HuH-7 (cell line): ENCODE measurements around the gene ERBB4.

ENCODE experiments used
- DNase-seq: peaks from one replicate; pipeline ENCODE4 v3.0.0; 2011; ENCODE audit warnings: low spot score

The ERBB4 gene

DNA sequence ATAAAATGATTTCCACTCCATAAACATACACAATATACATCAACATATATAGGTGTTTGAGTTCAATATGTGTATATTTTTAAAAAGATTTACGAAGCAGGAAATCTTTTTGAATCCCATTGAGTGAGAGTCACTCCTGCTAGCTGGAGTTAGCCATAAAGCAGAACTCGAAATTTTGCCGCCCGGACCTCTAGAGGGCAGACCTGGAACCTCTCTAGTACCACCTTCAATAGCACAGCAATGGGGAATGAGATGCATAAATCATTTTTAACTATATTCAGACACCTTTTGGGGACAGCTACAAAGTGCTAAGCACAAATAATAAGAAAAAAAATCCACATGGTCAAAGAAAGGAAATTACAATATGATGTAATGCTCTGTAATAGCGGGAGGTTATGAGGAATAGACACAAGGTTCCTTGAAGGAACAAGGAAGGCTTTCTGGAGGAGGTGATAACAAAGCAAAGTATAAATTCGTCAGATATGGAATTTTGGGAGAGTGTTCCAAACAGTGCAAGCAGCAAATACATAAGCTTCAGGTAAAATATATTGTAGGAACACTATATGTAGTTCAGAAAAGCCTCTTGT lies 533.4 kb downstream of the ERBB4 start:
- DNase-seq = peak; percentile 10

DNA sequence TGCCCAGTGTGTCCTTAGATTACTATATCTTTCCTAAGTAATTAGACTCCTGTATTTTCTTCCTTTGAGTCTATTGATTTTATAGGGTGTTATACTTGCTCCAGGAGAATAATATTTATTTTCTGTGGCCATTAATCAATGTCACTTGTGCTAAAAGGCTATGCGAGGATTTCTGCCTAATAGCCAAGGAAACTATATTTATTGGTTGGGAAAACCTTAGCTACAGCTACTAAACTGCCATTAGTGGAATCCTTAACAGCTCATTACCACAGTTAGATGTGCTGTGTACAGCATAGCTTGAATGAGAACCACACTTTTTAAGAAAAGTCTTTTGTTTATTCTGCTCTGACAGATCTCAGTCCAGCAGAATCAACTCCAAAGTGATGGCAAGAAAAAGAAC lies 537.3 kb downstream of the ERBB4 start:
- DNase-seq = no peak

DNA sequence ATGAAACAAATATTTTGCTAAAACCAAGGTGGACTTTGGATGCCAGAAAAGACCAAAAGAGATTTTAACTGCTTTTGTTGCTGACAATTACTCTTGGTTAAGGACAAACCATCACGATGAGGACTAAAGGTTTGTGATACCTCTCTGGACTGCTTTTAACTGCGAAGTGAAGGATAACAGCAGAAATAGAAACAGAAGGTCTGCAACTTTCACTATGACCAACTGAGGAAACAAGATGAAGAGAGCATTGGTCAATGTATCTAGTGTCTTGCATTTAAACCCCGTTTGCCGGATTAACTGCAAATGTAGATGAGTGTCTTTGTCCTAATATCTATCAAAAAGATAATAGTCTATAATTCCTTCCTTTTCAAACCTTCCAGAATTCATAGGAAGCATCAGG lies 541.7 kb downstream of the ERBB4 start:
- DNase-seq = no peak

DNA sequence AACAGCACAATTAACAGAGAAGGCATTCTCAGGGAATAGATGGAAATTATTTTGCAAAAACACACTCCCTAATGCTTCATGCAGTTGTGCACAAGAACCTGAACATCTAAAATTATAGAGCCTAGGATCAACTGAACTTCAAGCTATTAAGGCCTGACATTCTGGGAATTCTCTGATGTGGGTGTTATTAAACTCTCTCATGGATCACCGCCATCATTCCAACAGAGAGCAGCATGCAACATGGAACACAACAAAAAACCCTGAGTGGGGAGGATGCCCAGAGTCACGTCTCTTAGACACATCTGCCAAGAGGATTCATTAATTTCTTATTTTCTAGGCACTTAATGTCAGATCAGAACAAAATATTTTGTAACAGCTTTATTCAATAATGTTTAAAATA lies 543.8 kb downstream of the ERBB4 start:
- no peak for DNase-seq

DNA sequence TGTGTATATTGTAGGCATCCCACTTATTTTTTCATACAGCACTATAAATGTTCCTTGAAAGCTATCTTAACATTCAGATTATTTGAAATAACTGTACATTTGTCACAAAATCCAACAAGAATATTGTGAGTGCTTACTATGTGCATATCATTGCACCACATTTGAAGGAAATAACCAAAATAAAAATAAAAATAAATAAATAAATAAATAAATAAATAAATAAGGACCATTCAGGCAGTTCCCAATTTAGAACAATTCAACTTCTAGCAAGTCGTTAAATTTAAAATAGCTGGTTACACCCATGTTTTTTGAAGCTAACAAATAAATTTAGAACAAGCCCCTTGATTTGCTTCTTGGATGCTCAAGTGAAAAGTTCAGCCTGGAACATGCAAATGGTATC lies 548.3 kb downstream of the ERBB4 start:
- DNase-seq = no peak

DNA sequence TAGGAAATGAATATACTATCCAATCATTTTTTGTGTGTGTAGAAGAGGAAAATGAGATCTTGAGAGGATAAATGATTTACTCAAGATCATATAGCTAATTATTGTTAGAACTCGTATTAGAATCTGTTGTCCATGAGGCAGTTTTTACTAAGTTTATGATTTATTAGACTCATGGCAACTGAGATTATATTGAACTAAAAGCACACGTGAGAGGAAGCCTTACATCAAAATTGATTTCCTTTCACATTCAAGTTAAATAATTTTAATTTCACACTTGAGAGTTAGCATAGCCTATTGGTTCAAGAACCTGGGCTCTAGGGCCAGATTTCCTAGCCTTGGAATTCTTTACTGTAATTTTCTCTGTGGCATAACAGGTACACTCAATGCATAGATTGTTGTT lies 552.3 kb downstream of the ERBB4 start:
- DNase-seq = no peak

DNA sequence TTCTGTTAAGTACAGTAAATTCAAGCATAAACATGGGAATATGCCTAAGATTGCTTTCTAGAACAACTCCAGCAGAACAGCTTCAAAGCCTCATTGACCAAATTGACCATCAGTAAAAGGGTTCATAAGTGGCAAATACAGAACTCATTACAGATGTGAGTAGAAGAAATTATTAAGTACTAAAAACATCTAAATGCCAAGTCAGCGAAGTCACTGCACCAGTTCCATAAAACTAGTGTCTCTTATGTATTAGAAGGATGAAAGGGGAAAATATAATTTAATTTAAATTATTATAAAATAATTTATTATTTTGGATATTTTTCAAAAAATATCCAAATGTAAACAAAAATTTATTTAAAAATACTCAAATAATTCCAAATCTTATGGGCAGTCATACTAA lies 553.2 kb downstream of the ERBB4 start:
- DNase-seq = no peak

DNA sequence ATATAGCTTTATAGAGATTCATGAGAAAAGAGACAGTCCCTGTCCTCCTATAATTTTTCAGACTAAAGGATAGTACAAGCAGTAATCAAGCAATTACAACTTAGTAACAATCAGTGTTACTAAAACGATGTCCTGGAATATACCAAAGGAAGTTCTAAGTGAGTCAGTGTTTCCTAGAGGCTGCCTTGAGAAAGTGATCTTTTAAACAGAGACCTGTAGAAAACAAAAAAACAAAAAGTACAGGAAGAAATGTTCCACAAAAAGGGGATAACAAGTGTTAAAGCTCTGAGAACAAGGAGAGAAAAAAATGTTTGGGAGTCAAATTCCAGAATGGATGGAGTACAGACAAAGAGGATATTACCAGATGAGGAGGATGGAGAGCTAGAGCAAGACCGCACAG lies 556.4 kb downstream of the ERBB4 start:
- no peak for DNase-seq

DNA sequence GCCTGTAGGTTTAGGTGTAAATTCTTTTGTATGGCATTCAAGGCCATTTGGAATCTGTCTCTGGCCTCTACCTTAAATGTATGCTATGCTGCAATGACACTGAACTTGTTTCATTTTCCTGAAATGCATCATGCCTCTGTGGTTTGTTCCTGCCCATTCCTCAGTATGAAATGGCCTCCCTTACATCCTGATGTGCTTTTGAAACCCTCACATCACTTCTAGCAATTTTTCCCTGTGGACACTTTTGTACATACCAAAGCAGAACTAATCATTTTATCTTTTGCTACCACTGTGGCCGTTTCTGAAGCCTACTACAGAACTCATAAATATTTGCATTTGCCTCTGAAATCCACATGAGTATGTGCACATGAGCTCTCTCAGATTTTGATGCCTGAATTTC lies 557.2 kb downstream of the ERBB4 start:
- no peak for DNase-seq

DNA sequence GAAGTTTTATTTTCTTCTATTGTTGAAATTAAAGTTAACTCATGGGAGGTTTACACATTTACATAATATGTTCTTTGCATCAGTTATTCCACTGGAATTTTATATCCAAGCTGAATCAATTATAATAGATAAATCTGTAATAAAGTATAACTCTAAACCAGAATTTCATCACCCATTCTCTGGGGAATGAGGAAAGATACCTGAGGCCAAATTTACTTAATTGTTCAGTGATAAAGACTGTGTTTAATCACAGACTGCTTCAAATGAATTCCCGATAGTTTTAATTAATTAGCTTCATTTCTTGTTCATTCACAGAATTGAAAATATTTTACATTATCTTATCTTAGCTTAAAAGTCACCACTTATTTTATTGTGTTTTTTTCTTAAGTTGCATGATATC lies 562.5 kb downstream of the ERBB4 start:
- no peak for DNase-seq

DNA sequence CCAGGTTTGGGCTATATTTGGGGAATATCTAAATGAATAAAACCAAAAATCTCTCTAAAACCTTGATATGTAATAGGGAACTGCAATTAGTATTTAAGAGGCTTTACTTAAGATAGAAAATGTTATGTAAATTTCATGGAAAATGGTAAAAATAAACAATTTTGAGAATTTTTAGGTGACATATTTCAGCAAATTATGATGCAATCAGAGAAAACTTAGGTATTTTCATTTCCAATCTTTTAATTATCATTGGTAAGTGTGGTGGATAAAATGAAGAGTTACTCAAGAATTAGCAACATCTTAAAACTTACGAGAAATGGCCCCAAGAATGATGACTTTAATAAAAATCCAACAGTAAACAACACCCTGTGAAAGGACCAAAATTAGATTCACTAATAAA lies 571.4 kb downstream of the ERBB4 start:
- no peak for DNase-seq

DNA sequence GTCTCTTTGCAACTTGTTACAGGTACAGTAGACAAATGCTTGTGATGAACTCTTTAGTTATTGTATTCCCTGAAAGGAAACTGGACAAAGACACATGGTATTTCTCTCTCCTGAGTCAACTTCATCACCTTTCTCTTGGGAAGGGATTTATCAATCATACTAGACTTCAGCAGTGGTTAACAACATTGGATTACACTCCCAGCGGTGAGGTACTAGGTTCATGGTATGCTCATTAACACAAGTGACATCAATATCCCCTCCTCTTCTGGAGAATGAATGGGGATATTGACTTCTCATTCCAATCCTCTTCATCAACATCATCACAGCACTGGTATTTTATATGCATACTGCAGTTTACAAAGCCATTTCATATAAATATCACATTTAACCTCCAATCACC lies 574.6 kb downstream of the ERBB4 start:
- no peak for DNase-seq

DNA sequence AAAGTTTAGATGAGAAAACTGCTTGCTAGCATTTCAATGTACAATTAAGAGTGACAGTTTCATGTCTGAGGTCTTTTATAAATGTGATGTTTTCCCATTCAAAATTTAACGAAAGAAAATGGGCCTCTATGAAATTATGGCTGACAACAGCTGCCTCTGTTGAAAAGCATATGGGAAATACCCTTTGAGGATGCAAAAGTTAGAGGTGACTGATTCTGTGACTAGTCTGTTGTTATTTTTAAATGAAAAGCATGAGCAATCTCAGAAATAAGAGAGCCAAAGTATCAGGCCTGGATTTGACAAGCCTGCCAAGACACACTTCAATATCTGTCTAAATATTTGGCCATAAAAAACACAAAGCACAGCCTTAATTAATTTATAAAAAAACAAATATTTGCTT lies 580.8 kb downstream of the ERBB4 start:
- no peak for DNase-seq

DNA sequence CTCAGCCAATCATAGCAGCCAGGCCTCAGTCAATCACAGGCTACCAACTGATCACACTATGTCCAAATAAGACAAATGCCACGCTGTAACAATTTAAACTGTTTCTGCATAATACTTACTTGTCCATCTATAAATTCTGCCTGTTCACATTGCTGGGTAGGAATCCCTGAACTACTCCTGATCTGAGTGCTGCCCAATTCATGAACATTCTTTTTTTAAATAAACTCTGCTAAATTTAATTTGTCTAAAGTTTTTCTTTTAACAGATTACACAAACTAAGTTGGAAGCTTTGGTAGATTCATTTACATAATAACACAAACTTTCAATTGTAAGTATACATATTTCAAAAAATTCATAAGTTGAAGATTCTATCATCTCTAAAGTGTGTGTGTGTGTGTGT lies 583.0 kb downstream of the ERBB4 start:
- DNase-seq = no peak

DNA sequence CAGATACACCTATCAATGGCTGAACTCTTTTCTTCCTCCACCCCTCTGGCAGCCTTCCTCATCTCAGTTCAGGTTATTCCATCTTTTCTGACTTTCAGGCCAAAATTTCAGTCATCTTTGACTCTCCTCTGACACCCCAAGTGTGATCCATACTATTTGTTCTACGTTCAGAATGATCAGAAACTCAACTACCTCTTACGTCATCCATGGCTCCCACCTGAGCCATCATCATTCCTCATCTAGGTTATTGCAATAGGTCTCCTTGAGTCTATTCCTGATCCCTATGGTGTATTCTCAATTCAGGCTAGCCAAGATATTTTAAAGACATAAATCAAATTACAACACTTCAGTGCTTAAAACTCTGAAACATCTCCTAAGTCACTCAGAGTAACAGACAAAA lies 589.7 kb downstream of the ERBB4 start:
- no peak for DNase-seq

DNA sequence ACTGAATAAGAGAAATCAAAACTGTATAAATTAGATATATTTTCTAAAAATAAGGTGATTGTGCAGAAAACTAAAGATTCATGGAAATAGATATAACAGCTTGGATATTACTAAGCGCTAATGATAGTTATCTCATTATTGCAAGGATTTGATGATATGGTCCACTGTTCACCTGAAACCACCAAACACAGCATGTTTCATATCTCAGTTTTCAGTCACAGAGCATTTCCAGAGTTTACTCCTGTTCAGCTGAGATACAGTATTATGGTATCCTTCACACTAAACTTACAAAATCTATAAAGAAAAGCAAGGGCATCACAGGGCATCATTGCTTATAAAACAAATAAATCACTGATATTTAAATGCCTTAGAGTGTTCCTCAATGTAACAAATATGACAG lies 591.6 kb downstream of the ERBB4 start:
- no peak for DNase-seq

DNA sequence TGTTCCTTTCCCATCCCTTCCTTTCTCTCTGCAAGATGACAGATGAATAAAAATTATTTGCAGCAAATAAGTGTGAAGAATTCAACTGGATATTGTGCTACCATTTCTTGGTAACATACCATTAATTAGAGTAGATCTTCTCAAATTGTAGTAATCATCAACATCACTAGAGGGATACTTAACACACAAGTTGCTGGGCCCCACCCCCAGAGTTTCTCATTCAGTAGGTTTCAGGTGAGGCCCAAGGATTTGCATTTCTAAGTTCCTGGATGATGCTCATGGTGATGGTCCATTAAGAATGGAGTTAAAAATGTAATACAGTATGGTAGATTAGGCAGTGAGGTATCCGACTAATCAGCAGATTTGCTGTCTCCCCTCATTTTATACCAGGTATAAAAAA lies 594.0 kb downstream of the ERBB4 start:
- no peak for DNase-seq

DNA sequence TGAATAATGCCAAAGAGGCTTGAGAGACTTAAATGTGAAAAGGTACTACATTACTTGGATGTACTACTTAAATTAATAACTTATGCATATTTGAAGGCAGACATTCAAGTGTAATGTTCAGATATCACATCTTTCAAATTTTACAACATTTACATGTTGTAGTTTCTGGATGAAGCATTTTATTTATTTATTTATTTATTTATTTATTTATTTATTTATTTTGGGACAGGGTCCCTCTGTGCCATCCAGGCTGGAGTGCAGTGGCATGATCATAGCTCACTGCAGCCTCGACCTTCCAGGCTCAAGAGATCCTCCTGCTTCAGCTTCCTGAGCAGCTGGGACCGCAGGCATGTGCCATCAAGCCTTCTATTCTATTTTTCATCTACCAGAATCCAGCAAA lies 596.4 kb downstream of the ERBB4 start:
- DNase-seq = no peak

DNA sequence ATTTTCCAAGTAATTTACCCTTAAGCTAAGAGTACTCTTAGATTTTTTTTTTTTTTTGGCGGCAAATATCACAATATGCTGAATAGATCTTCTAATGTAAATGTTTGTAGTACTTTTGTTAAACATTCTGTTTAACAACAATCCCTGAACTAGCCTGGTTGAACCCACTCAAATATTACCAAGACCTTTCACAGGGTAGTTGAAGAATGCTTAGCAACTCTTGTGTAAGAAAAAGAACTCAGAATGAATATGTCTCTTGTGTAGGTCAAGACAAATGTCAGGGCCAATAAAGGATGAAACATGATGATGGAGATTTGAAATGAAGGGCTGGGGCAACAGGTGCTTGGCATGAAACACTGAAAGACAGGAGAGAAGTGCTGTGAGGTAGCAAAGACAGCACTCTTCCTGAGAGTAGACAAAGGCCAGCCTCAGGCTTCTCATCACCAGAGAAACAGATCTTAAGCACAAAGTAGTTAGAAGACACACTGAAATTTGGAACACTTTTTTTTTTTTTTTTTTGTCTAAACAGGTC lies 597.3 kb downstream of the ERBB4 start:
- DNase-seq = no peak

DNA sequence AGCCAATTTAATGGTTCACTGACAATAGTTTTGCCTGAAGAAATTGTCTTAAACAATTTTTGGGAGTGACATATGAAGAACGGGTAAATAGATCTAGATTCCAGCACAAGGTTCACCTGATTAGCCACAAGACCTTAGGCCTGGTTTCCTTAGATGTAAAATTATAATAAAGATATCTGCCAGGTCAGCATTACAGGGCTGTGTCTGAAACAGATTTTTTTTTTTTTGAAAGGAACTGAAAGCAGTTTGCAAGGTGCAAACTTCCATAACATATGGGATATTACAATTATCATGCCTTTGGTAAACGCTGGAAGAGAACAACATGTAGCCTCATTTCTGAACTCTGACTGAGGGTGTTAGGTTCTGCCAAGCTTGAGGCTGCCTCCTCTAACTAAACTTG lies 599.4 kb downstream of the ERBB4 start:
- no peak for DNase-seq

DNA sequence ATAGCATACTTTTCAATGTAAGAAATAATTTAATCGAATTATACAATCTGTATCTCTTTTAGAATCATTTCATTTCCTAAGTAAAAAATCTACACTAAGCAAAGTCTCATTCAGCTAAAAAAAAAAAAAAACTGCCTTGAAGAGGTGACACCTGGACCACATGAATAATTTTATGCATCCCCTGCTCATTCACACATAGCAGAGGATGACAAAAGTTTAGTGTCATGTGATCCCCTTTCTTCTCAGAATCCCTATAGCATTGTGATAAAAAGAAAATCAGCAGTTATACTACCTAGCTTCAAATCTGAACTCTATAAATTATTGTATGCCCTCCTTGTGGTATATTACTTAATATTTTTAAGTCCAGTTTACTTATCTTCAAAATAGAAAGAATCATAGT lies 603.8 kb downstream of the ERBB4 start:
- DNase-seq = no peak

DNA sequence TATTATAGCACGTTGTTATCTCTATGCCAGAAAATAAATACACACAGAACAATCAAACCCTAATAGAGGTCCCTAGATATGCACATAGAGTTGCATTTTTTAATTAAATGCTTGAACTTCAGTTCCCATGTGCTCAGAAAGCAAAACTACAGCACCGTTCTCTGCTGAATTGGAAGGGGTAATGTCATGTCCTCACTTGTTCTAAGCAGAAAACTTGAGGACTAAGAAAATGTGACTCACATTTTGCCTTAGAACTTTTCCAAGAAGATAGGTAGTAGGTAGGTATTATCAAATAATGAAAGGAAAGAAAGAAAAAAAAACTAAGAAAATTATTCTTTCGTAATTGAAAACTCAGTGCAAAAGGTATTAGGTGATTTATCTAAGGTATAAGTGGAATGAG lies 607.3 kb downstream of the ERBB4 start:
- no peak for DNase-seq

DNA sequence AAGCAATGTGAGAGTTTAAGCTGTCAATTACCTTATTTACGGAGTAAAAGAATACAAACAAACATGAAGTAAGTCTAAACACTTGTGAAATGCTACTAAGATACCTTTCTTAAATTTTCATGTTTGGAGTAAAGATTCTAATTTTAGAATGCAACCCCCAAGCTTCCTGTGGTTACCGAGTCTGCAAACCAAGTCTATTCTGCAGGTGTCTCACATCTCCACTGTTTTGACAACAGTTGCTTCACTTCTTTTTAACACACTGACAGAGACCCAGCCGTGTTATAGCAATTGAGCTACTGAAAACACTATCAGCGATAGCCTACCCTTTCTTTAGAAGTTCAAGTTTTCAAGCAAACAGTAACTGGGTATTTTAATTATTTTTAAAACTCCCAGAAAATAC lies 608.3 kb downstream of the ERBB4 start:
- DNase-seq = no peak

DNA sequence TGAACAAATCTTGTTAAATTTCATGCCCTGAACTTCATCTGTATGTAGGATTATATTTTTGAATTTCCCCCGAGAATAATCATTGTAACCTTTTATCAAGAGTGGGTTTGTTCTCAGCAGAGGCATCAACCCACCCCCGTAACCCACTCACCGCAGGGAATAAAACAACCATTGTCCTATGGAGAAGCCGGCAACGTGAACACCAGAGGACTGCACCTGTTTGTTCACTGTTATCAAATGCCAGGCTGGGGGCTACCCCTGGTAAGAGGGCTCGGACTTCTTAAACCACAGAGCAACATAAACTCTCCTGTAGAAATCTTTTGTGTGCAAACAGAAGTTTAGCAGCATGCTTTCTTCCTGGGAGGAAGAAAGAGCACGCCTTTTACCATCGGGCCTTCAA lies 610.4 kb downstream of the ERBB4 start:
- no peak for DNase-seq

DNA sequence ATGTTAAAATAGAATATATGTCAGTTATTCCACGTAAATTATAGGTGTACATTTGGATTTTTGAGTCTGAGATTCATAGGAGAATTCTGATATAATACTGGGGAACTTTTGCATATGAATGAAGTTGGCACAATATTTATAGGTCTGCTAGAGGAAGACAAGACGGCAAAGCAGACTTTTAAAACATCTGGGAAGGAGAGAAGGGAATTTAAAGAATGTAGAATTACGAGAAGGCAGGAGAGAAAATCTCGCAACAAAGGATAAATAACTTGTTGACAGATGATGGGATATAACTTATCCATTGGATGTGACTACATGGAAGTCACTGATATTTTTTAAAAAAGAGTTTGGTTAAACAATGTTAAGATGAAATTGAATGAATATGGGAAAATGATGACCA lies 615.6 kb downstream of the ERBB4 start:
- no peak for DNase-seq
